ENCODE data around the gene CCDC34.

DNA sequence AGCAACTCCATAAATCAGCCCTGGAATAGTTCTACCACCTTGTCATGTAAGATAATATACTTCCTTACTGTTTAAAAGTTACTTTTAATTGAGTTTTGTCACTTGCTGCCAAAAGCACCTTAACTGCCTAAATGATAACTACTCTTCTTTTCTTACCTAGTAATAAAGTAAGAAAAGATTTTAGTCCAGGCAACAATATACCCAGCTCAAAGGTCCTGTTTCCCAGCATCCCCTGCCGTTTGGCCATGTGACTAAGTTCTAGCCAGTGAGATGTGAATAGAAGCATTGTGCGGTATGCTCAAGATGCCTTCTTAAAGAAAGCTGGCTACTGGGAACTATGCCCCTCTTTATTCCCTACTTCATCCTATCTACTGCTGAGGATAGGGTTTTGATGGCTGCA, 39.4 kb upstream of the CCDC34 start:
- TF ChIP-seq, protein P1, sequence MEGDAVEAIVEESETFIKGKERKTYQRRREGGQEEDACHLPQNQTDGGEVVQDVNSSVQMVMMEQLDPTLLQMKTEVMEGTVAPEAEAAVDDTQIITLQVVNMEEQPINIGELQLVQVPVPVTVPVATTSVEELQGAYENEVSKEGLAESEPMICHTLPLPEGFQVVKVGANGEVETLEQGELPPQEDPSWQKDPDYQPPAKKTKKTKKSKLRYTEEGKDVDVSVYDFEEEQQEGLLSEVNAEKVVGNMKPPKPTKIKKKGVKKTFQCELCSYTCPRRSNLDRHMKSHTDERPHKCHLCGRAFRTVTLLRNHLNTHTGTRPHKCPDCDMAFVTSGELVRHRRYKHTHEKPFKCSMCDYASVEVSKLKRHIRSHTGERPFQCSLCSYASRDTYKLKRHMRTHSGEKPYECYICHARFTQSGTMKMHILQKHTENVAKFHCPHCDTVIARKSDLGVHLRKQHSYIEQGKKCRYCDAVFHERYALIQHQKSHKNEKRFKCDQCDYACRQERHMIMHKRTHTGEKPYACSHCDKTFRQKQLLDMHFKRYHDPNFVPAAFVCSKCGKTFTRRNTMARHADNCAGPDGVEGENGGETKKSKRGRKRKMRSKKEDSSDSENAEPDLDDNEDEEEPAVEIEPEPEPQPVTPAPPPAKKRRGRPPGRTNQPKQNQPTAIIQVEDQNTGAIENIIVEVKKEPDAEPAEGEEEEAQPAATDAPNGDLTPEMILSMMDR (IDR thresholded peaks at IDR 0.05 in 4 of 5, conservative IDR thresholded peaks at IDR 0.05 in 1 of 5), result no peak
- no peak for TF ChIP-seq POLR2A (IDR thresholded peaks at IDR 0.05)
